KMS-11 (cell line): ENCODE data around the gene PDPR.
"Not testable (repeated sequence)": the region's sequence is repeated elsewhere in the genome, so short reads cannot be mapped to it uniquely, and the experiment has no call there.

ENCODE experiments used
- H2AFZ ChIP-seq: fragments of 200-600 bp; sonication (generic); 2 replicates; pipeline ENCODE4 v1.6.1; 2016; ENCODE audit warnings: antibody characterized with exemption, mixed run types, low read depth
- H3K27ac ChIP-seq: fragments of 200-600 bp; sonication (generic); 2 replicates; pipeline ENCODE4 v1.6.1; 2016; ENCODE audit warnings: mild to moderate bottlenecking, mixed run types
- H3K27me3 ChIP-seq: fragments of 200-600 bp; sonication (generic); 2 replicates; pipeline ENCODE4 v1.6.1; 2017; ENCODE audit warnings: mild to moderate bottlenecking, low read depth, mixed run types, moderate library complexity; ENCODE audit not compliant: insufficient read depth
- H3K36me3 ChIP-seq: fragments of 200-600 bp; sonication (generic); 2 replicates; pipeline ENCODE4 v1.6.1; 2017; ENCODE audit warnings: mild to moderate bottlenecking, mixed run types; ENCODE audit not compliant: insufficient read depth
- H3K4me1 ChIP-seq: fragments of 200-600 bp; sonication (generic); 2 replicates; pipeline ENCODE4 v1.6.1; 2016; ENCODE audit warnings: mild to moderate bottlenecking, low read depth, mixed run types; ENCODE audit not compliant: poor library complexity, severe bottlenecking
- H3K4me2 ChIP-seq: fragments of 200-600 bp; sonication (generic); 2 replicates; pipeline ENCODE4 v1.7.0; 2016; ENCODE audit warnings: mild to moderate bottlenecking, mixed run types
- H3K4me3 ChIP-seq: fragments of 200-600 bp; sonication (generic); IDR thresholded peaks from 2 replicates; pipeline ENCODE4 v1.6.1; 2017; ENCODE audit warnings: low read depth, low read length, mixed read lengths; ENCODE audit not compliant: insufficient read depth
- H3K79me2 ChIP-seq: fragments of 200-600 bp; sonication (generic); 2 replicates; pipeline ENCODE4 v1.6.1; 2016; ENCODE audit warnings: low read depth, mixed run types; ENCODE audit not compliant: insufficient read depth
- H3K9ac ChIP-seq: fragments of 200-600 bp; sonication (generic); 2 replicates; pipeline ENCODE4 v1.6.1; 2016; ENCODE audit warnings: mild to moderate bottlenecking, mixed run types
- H4K20me1 ChIP-seq: fragments of 200-600 bp; sonication (generic); 2 replicates; pipeline ENCODE4 v1.6.1; 2016; ENCODE audit warnings: mild to moderate bottlenecking, mixed run types; ENCODE audit not compliant: insufficient read depth

The PDPR gene

GRCh38 chr16:70190574-70190973 lies 76.4 kb downstream of the PDPR start:
- not testable (repeated sequence) for H3K9ac ChIP-seq, H3K4me2 ChIP-seq, H2AFZ ChIP-seq

GRCh38 chr16:70196683-70197300 lies 82.7 kb downstream of the PDPR start:
- H3K36me3 ChIP-seq, H3K27ac ChIP-seq, H3K4me3 ChIP-seq, H4K20me1 ChIP-seq, H3K4me1 ChIP-seq, H3K4me2 ChIP-seq, H3K9ac ChIP-seq, H3K79me2 ChIP-seq, H3K27me3 ChIP-seq, H2AFZ ChIP-seq: not testable (repeated sequence)

More at GRCh38 chr16:70190574-70190973, 76.4 kb downstream of the PDPR start:
- H3K4me3 ChIP-seq, H3K79me2 ChIP-seq, H3K36me3 ChIP-seq, H4K20me1 ChIP-seq, H3K27ac ChIP-seq, H3K4me1 ChIP-seq, H3K27me3 ChIP-seq: not testable (repeated sequence)

GRCh38 chr16:70197611-70198010 lies 83.5 kb downstream of the PDPR start:
- not testable (repeated sequence) for H4K20me1 ChIP-seq, H3K4me1 ChIP-seq, H2AFZ ChIP-seq, H3K36me3 ChIP-seq, H3K79me2 ChIP-seq, H3K4me3 ChIP-seq, H3K27me3 ChIP-seq, H3K27ac ChIP-seq, H3K4me2 ChIP-seq, H3K9ac ChIP-seq

- H3K9ac ChIP-seq, result not testable (repeated sequence)
Observed at GRCh38 chr16:70198230-70198629, 84.1 kb downstream of the PDPR start.

GRCh38 chr16:70198666-70199065 lies 84.5 kb downstream of the PDPR start:
- H3K4me3 ChIP-seq, H3K27ac ChIP-seq, H3K79me2 ChIP-seq, H3K36me3 ChIP-seq, H3K27me3 ChIP-seq, H3K9ac ChIP-seq, H4K20me1 ChIP-seq, H3K4me2 ChIP-seq, H3K4me1 ChIP-seq, H2AFZ ChIP-seq: not testable (repeated sequence)

More at GRCh38 chr16:70198230-70198629, 84.1 kb downstream of the PDPR start:
- not testable (repeated sequence) for H3K36me3 ChIP-seq, H3K4me2 ChIP-seq, H3K4me3 ChIP-seq, H4K20me1 ChIP-seq, H2AFZ ChIP-seq, H3K27ac ChIP-seq, H3K27me3 ChIP-seq, H3K4me1 ChIP-seq, H3K79me2 ChIP-seq

GRCh38 chr16:70199170-70199569 lies 85.0 kb downstream of the PDPR start:
- not testable (repeated sequence) for H3K9ac ChIP-seq

GRCh38 chr16:70200063-70200462 lies 85.9 kb downstream of the PDPR start:
- not testable (repeated sequence) for H3K79me2 ChIP-seq, H3K27ac ChIP-seq, H3K4me2 ChIP-seq, H3K27me3 ChIP-seq, H3K9ac ChIP-seq, H2AFZ ChIP-seq, H3K36me3 ChIP-seq, H3K4me1 ChIP-seq, H3K4me3 ChIP-seq, H4K20me1 ChIP-seq

More at GRCh38 chr16:70199170-70199569, 85.0 kb downstream of the PDPR start:
- H3K27ac ChIP-seq, H3K27me3 ChIP-seq, H4K20me1 ChIP-seq, H3K79me2 ChIP-seq, H2AFZ ChIP-seq, H3K36me3 ChIP-seq, H3K4me3 ChIP-seq, H3K4me1 ChIP-seq, H3K4me2 ChIP-seq: not testable (repeated sequence)

- H3K27ac ChIP-seq, H4K20me1 ChIP-seq, H3K4me3 ChIP-seq, H3K9ac ChIP-seq, H3K36me3 ChIP-seq, H2AFZ ChIP-seq, H3K4me1 ChIP-seq, H3K79me2 ChIP-seq, H3K4me2 ChIP-seq, H3K27me3 ChIP-seq: not testable (repeated sequence)
Observed at GRCh38 chr16:70203508-70203907, 89.4 kb downstream of the PDPR start.

- not testable (repeated sequence) for H3K4me1 ChIP-seq, H3K27ac ChIP-seq, H3K27me3 ChIP-seq, H2AFZ ChIP-seq, H4K20me1 ChIP-seq, H3K9ac ChIP-seq, H3K4me2 ChIP-seq, H3K79me2 ChIP-seq, H3K4me3 ChIP-seq, H3K36me3 ChIP-seq
Observed at GRCh38 chr16:70204010-70204409, 89.9 kb downstream of the PDPR start.

- H3K27ac ChIP-seq, H3K4me1 ChIP-seq, H2AFZ ChIP-seq, H3K4me3 ChIP-seq, H3K79me2 ChIP-seq, H4K20me1 ChIP-seq, H3K36me3 ChIP-seq, H3K27me3 ChIP-seq, H3K9ac ChIP-seq, H3K4me2 ChIP-seq: not testable (repeated sequence)
Observed at GRCh38 chr16:70204668-70205405, 90.7 kb downstream of the PDPR start.
